Nephron (organoid): Measurements from ENCODE around the gene BAHCC1.
A peak's percentile ranks its signal among the peaks of the same experiment; 100 is the strongest.

ENCODE experiments used
- H3K27ac Mint-ChIP-seq, 3 experiments: 2 replicates each; pipeline ENCODE4 v1.8.0; 2020; ENCODE audit warnings: mixed read lengths in 3 of 3, mild to moderate bottlenecking in 2 of 3, moderate library complexity in 1 of 3
- H3K27me3 Mint-ChIP-seq: 2 replicates; pipeline ENCODE4 v1.8.0; 2021; ENCODE audit warnings: low read depth, mild to moderate bottlenecking, moderate library complexity, mixed read lengths
- H3K36me3 Mint-ChIP-seq: 2 replicates; pipeline ENCODE4 v1.8.0; 2020; ENCODE audit warnings: low read depth, mixed read lengths
- H3K4me1 Mint-ChIP-seq: 2 replicates; pipeline ENCODE4 v1.8.0; 2020; ENCODE audit warnings: mixed read lengths
- H3K4me3 Mint-ChIP-seq, 3 experiments: 2 replicates each; pipeline ENCODE4 v1.8.0; 2020; ENCODE audit warnings: mild to moderate bottlenecking in 3 of 3, mixed read lengths in 3 of 3, moderate library complexity in 2 of 3
- H3K9me3 Mint-ChIP-seq: 2 replicates; pipeline ENCODE4 v1.8.0; 2020; ENCODE audit warnings: mixed read lengths
- CTCF ChIP-seq, 3 experiments: fragments of 200-600 bp; sonication (generic); IDR thresholded peaks; one replicate each; pipeline ENCODE4 v1.5.0; 2021; ENCODE audit warnings: antibody characterized with exemption in 3 of 3; ENCODE audit not compliant: unreplicated experiment in 3 of 3

Gene BAHCC1

DNA sequence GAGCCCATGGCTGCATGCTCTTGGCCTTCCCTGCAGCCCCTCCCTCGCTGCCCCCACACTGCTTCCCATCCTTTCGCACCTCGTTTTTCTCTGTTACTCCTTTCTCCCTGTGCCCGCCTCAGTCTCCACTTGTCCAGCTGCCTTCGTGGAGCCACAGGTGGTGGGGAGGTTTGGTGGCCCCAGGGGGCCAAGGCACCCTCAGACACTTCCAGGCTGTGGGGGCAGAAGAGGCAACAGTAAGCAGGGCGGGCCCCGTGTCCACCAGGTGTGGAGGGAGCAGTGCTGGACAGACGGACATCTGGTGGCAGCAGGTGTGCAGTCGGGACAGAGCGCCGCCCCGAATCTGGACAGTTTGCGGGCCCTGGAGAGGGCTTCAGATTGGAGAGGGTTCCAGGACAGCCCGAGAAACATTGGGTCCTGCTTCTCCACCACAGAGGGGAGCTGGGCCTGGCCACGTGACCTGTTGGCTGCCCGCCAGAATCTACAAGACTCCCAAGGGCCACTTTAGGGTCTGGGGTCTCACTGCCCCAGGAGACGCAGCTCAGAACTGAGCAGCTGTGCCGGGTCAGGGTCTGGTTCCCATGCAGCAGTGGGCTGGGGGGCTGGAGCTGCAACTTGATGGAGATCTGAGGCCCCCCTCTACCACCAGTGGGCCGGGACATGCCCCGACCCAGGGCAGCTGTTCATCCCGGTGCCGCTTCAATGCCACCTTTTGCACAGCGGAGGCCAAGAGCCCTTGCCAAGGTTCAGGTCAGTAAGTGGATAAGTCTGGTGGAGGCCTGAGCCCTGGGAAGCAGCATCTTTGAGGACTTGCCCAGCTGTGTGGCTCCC is 22.8 kb downstream of the BAHCC1 start:
- TF ChIP-seq CTCF (IDR thresholded peaks at IDR 0.05; ENCODE audit: unreplicated experiment in 3 of 3): no peak
- H3K36me3 Mint-ChIP-seq: no peaks in the 10 kb centered on the region
- H3K4me1 Mint-ChIP-seq: peaks cover 18% of the 10 kb centered on the region
- peak overlapping the region in 1 of 3 experiments; percentile 29 for H3K27ac Mint-ChIP-seq
- no peaks in the 10 kb centered on the region for H3K27me3 Mint-ChIP-seq
- H3K9me3 Mint-ChIP-seq: no peaks in the 10 kb centered on the region
- no peak overlapping the region for H3K4me3 Mint-ChIP-seq

GRCh38 chr17:81418710-81419318 is 23.6 kb downstream of the BAHCC1 start:
- H3K36me3 Mint-ChIP-seq: no peaks in the 10 kb centered on the region
- H3K27ac Mint-ChIP-seq: peak overlapping the region in 2 of 3 experiments; percentile 29 to 33
- no peaks in the 10 kb centered on the region for H3K27me3 Mint-ChIP-seq
- no peaks in the 10 kb centered on the region for H3K9me3 Mint-ChIP-seq
- H3K4me1 Mint-ChIP-seq: peaks cover 18% of the 10 kb centered on the region
- H3K4me3 Mint-ChIP-seq: peak overlapping the region in 1 of 3 experiments; percentile 58
- no peak for TF ChIP-seq CTCF (IDR thresholded peaks at IDR 0.05; ENCODE audit: unreplicated experiment in 3 of 3)

- Mint-ChIP-seq H3K4me1 (peaks cover 18% of the 10 kb centered on the region), H3K27ac (peak overlapping the region in 1 of 3 experiments; percentile 33)
- no peak for TF ChIP-seq CTCF (IDR thresholded peaks at IDR 0.05; ENCODE audit: unreplicated experiment in 3 of 3)
Observed at GRCh38 chr17:81419319-81419885, 24.1 kb downstream of the BAHCC1 start.

DNA sequence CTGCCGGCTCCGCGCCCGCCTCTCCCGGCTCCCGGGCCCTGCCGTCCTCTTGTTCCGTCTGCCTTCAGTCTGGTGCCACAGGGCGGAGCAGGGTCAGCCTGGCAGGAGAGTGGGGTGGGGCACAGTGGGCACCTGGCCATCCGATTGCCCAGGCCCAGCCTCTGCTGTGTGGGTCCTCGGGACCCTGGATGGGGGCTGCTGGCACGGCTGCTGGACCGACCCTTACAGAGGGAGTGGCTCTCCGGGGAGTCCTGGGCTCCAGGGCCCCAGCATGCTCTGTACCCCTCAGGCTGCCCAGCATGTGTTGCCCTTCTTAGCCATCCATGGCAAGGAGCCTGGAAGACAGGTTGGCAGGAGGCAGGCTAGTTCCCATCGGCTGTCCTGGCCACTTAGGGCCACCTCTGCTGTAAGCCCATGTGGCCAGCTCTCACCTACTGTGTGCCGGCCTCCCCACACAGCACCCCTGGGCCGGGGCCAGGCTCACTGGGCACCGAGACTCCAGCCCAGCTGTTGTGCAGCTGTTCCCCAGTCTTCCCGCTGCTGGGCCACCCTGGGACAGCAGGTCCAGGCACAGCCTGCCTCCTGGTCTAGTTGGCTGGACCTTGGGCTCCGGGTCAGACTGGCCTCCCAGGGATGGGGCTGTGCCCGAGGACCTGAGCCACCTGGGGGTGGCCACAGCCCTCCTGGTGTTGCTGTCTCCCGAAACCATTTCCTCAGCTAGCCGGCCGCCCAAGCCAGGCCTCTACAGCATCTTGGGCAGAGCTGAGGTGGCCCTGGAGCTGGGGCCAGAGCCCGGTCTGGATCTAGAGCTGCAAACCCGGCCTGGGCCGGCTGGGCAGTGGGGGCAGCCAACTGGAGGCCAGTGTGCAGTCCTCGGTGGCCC is 24.9 kb downstream of the BAHCC1 start:
- H3K27ac Mint-ChIP-seq: no peak overlapping the region
- no peak for TF ChIP-seq CTCF (IDR thresholded peaks at IDR 0.05; ENCODE audit: unreplicated experiment in 3 of 3)
- no peaks in the 10 kb centered on the region for H3K36me3 Mint-ChIP-seq
- H3K9me3 Mint-ChIP-seq: no peaks in the 10 kb centered on the region
- H3K27me3 Mint-ChIP-seq: no peaks in the 10 kb centered on the region
- H3K4me1 Mint-ChIP-seq: peaks cover 18% of the 10 kb centered on the region
- peak overlapping the region; percentile 43 to 65 (median 65) for H3K4me3 Mint-ChIP-seq

More at GRCh38 chr17:81419319-81419885, 24.1 kb downstream of the BAHCC1 start:
- no peaks in the 10 kb centered on the region for H3K27me3 Mint-ChIP-seq
- peak overlapping the region in 1 of 3 experiments; percentile 58 for H3K4me3 Mint-ChIP-seq
- no peaks in the 10 kb centered on the region for H3K36me3 Mint-ChIP-seq
- no peaks in the 10 kb centered on the region for H3K9me3 Mint-ChIP-seq

- Mint-ChIP-seq H3K36me3 (no peaks in the 10 kb centered on the region), H3K9me3 (no peaks in the 10 kb centered on the region), H3K4me1 (peaks cover 15% of the 10 kb centered on the region), H3K27me3 (no peaks in the 10 kb centered on the region), H3K4me3 (peak overlapping the region in 1 of 3 experiments; percentile 23), H3K27ac (no peak overlapping the region)
- no peak for TF ChIP-seq CTCF (IDR thresholded peaks at IDR 0.05; ENCODE audit: unreplicated experiment in 3 of 3)
Observed at GRCh38 chr17:81420769-81421462, 25.7 kb downstream of the BAHCC1 start.
